Upper lobe of left lung (tissue), 6 donors: ENCODE results near the gene PCYOX1L. TPM values are rescaled to one million over a fixed set of nuclear protein-coding genes. Genes with fewer than 3 reads are reported as not detected.

Experiments used
- ATAC-seq, 2 donors: fragments of 200-7000 bp; cut with Tn5 transposase; one replicate each; pipeline ENCODE4 v1.9.1; 2022; ENCODE audit warnings: mild to moderate bottlenecking in 2 of 2, moderate library complexity in 2 of 2; ENCODE audit not compliant: low FRiP score in 2 of 2
- DNase-seq, 2 donors: peaks; one replicate each; pipeline ENCODE4 v3.0.0-alpha.2; 2019 to 2020
- H3K27ac ChIP-seq, 4 donors: fragments of 200-600 bp; sonication (generic); one replicate each; pipeline ENCODE4 v1.5.1; 2016 to 2019
- H3K27me3 ChIP-seq, 4 donors: fragments of 200-600 bp; sonication (generic); one replicate each; pipeline ENCODE4 v1.5.1; 2017 to 2019
- H3K36me3 ChIP-seq, 4 donors: fragments of 200-600 bp; sonication (generic); one replicate each; pipeline ENCODE4 v1.5.1; 2016 to 2019
- H3K4me1 ChIP-seq, 4 donors: fragments of 200-600 bp; sonication (generic); one replicate each; pipeline ENCODE4 v1.5.1; 2018 to 2019
- H3K4me3 ChIP-seq, 4 donors: fragments of 200-600 bp; sonication (generic); one replicate each; pipeline ENCODE4 v1.5.1; 2017 to 2019; ENCODE audit warnings: mild to moderate bottlenecking in 2 of 4, moderate library complexity in 1 of 4
- H3K9me3 ChIP-seq, 4 donors: fragments of 200-600 bp; sonication (generic); one replicate each; pipeline ENCODE4 v1.5.1; 2018 to 2019
- CTCF ChIP-seq, 6 experiments: fragments of 450-650 bp in 4 of 6; fragments of 200-600 bp in 2 of 6; sonication (generic) in 2 of 6; IDR thresholded peaks; one replicate each; pipeline ENCODE4 v1.5.1; 2016 to 2019; ENCODE audit warnings: antibody characterized with exemption in 6 of 6
- EP300 ChIP-seq, 4 donors: sonication (generic); formaldehyde crosslinking; IDR thresholded peaks; one replicate each; pipeline ENCODE4 v1.5.1; 2017; ENCODE audit warnings: antibody characterized with exemption in 4 of 4, control low read depth in 2 of 4
- POLR2A ChIP-seq, 4 donors: fragments of 450-650 bp; IDR thresholded peaks; one replicate each; pipeline ENCODE4 v1.5.1; 2016 to 2017; ENCODE audit warnings: antibody characterized with exemption in 4 of 4, mild to moderate bottlenecking in 2 of 4
- POLR2AphosphoS5 ChIP-seq, 2 donors: sonication (generic); formaldehyde crosslinking; IDR thresholded peaks; one replicate each; pipeline ENCODE4 v1.5.1; 2017; ENCODE audit warnings: antibody characterized with exemption in 2 of 2
- WGBS, 2 donors: methylation state at CpG; one replicate each; pipeline ENCODE4 v1.1.5; 2017 to 2018; 5-methylcytosine and 5-hydroxymethylcytosine counted together
- total RNA-seq, 6 donors: library from RNA; depleted of rRNA in 4 of 6; stranded (reverse); fragments of >200 nt in 4 of 6; gene quantifications; one replicate each; pipeline versions ENCODE4 v1.1.0 to v1.2.1, GENCODE V29; 2016 to 2021
- donor health status: DM: no; HTN: no; CAD: no; lungs with moderate emphysema.
- donor health status: DM: no; HTN: yes; CAD: no; lungs with severe emphysema.

Gene PCYOX1L
- total RNA-seq, 6 donors from 2014 or later = 3.2 to 10.1 (median 5.0) TPM

GRCh38 chr5:149415066-149415967 lies 57.5 kb downstream of the PCYOX1L start:
- Histone ChIP-seq H3K27ac (peak overlapping the region; percentile 60 to 93 (median 76)), H3K4me3 (no peak overlapping the region), H3K4me1 (peaks cover 25 to 35% (median 30%) of the 10 kb centered on the region in 4 donors), H3K27me3 (no peaks in the 10 kb centered on the region), H3K36me3 (no peaks in the 10 kb centered on the region), H3K9me3 (no peaks in the 10 kb centered on the region)
- DNase-seq = no peak
- TF ChIP-seq CTCF (IDR thresholded peaks at IDR 0.05) (no peak), POLR2A (IDR thresholded peaks at IDR 0.05) (no peak), EP300 (IDR thresholded peaks at IDR 0.05) (no peak), POLR2AphosphoS5 (IDR thresholded peaks at IDR 0.05) (no peak)
- no peak for ATAC-seq
- WGBS, 2 donors = 79 to 88% methylated on average over 10 of the region's 10 CpGs

GRCh38 chr5:149416987-149417710 lies 59.3 kb downstream of the PCYOX1L start:
- peak overlapping the region; percentile 64 to 93 (median 76) for H3K27ac ChIP-seq
- no peak overlapping the region for H3K4me3 ChIP-seq
- ATAC-seq (no peak), DNase-seq (no peak)
- H3K4me1 ChIP-seq = peaks cover 40 to 49% (median 45%) of the 10 kb centered on the region in 4 donors
- no peaks in the 10 kb centered on the region for H3K36me3 ChIP-seq
- 25 to 36% methylated on average over 8 of the region's 8 CpGs for WGBS, 2 donors
- TF ChIP-seq POLR2A (IDR thresholded peaks at IDR 0.05) (no peak), EP300 (IDR thresholded peaks at IDR 0.05) (no peak), POLR2AphosphoS5 (IDR thresholded peaks at IDR 0.05) (no peak)
- H3K9me3 ChIP-seq = no peaks in the 10 kb centered on the region
- H3K27me3 ChIP-seq = no peaks in the 10 kb centered on the region

- DNase-seq (no peak), ATAC-seq (no peak)
- Histone ChIP-seq H3K4me1 (peaks cover 46 to 56% (median 50%) of the 10 kb centered on the region in 4 donors), H3K9me3 (no peaks in the 10 kb centered on the region), H3K36me3 (peaks cover 0 to 4% (median 0%) of the 10 kb centered on the region in 4 donors), H3K4me3 (no peak overlapping the region), H3K27me3 (no peaks in the 10 kb centered on the region), H3K27ac (peak overlapping the region; percentile 64 to 93 (median 76))
- WGBS, 2 donors = 63 to 67% methylated on average over 9 of the region's 9 CpGs
- TF ChIP-seq EP300 (IDR thresholded peaks at IDR 0.05) (no peak), POLR2A (IDR thresholded peaks at IDR 0.05) (no peak), POLR2AphosphoS5 (IDR thresholded peaks at IDR 0.05) (no peak), CTCF (IDR thresholded peaks at IDR 0.05) (no peak)
Observed at GRCh38 chr5:149417711-149418368, 60.0 kb downstream of the PCYOX1L start.

- no peak for ATAC-seq
- H3K4me1 ChIP-seq = peaks cover 57 to 68% (median 61%) of the 10 kb centered on the region in 4 donors
- peaks cover 0 to 7% (median 2%) of the 10 kb centered on the region in 4 donors for H3K36me3 ChIP-seq
- 75 to 82% methylated on average over 6 of the region's 6 CpGs for WGBS, 2 donors
- H3K9me3 ChIP-seq = no peaks in the 10 kb centered on the region
- TF ChIP-seq POLR2AphosphoS5 (IDR thresholded peaks at IDR 0.05) = no peak
- no peak for TF ChIP-seq EP300 (IDR thresholded peaks at IDR 0.05)
- no peak for TF ChIP-seq CTCF (IDR thresholded peaks at IDR 0.05)
- no peak for TF ChIP-seq POLR2A (IDR thresholded peaks at IDR 0.05)
- DNase-seq = no peak
- no peaks in the 10 kb centered on the region for H3K27me3 ChIP-seq
- H3K27ac ChIP-seq = peak overlapping the region; percentile 3 to 93 (median 51)
- no peak overlapping the region for H3K4me3 ChIP-seq
Observed at GRCh38 chr5:149418910-149419531, 61.2 kb downstream of the PCYOX1L start.

Other genes starting within 250 kb of the PCYOX1L start
- 10 to 100 TPM in 5 of 6 donors, 1 to 10 TPM in 1; 7.2 to 38.0 (median 21.0) TPM for gene ABLIM3, start 216.6 kb upstream of the PCYOX1L start, total RNA-seq
- gene AFAP1L1, start 86.2 kb upstream of the PCYOX1L start, total RNA-seq = 10 to 100 TPM; 15.1 to 40.8 (median 26.5) TPM
- 10 to 100 TPM in 4 of 6 donors, 1 to 10 TPM in 2; 7.3 to 22.1 (median 12.9) TPM for gene GRPEL2, start 12.5 kb upstream of the PCYOX1L start, total RNA-seq
- 1 to 10 TPM in 1 of 6 donors, not detected in 5; 2.4 TPM for gene IL17B, start 21.2 kb downstream of the PCYOX1L start, total RNA-seq
- gene CSNK1A1, start 193.4 kb downstream of the PCYOX1L start, total RNA-seq = 100 to 1,000 TPM; 153 to 215 (median 202) TPM
- gene ARHGEF37, start 223.5 kb downstream of the PCYOX1L start, total RNA-seq = 10 to 100 TPM in 3 of 6 donors, 1 to 10 TPM in 3; 4.3 to 13.6 (median 10.0) TPM